ENCODE data around the gene ALG5.

Gene ALG5

GRCh38 chr13:36907821-36908220, 91.3 kb downstream of the ALG5 start:
- H3K27ac ChIP-seq = peak overlapping the region; percentile 85
- no peak for TF ChIP-seq CTCF (conservative IDR thresholded peaks at IDR 0.05)

GRCh38 chr13:36907266-36907665, 91.9 kb downstream of the ALG5 start:
- H3K27ac ChIP-seq = peak overlapping the region; percentile 85
- TF ChIP-seq CTCF (conservative IDR thresholded peaks at IDR 0.05) = no peak

GRCh38 chr13:36905944-36906343, 93.2 kb downstream of the ALG5 start:
- no peak overlapping the region for H3K27ac ChIP-seq
- no peak for TF ChIP-seq CTCF (conservative IDR thresholded peaks at IDR 0.05)

GRCh38 chr13:36903925-36904595, 95.1 kb downstream of the ALG5 start:
- H3K27ac ChIP-seq = peak overlapping the region; percentile 48
- TF ChIP-seq CTCF (conservative IDR thresholded peaks at IDR 0.05) = no peak
